IMR-90 (cell line): ENCODE data around the gene AGPAT3. TPM values are rescaled to one million over a fixed set of nuclear protein-coding genes. Genes with fewer than 3 reads are reported as not detected.

Experiments
- ATAC-seq: fragments of 200-7000 bp; cut with Tn5 transposase; 2 replicates; pipeline ENCODE4 v1.9.1; 2020; ENCODE audit warnings: low read depth, mild to moderate bottlenecking, moderate library complexity
- BruUV-seq: library from RNA; stranded (reverse); fragments of 400-500 nt; replicated peaks from 2 replicates; lab custom pipeline; 2021; lab: Mats Ljungman, UMichigan
- CTCF ChIA-PET: fragments of 300-600 bp; formaldehyde crosslinking; extraction: SDS; loops from one replicate; lab custom pipeline; 2021; ENCODE audit warnings: antibody characterized with exemption; lab: Yijun Ruan, JAX
- POLR2A ChIA-PET: fragments of 300-600 bp; sonication (Branson Sonifier 250); formaldehyde crosslinking; loops from one replicate; lab custom pipeline; 2022; ENCODE audit warnings: antibody characterized with exemption; ENCODE audit not compliant: unreplicated experiment; lab: Charles Lee
- DNase-seq: peaks from one replicate; pipeline ENCODE4 v3.0.0; 2013
- H2AFZ ChIP-seq: replicated peaks from 2 replicates; pipeline ENCODE3; 2013; ENCODE audit warnings: low read length, mild to moderate bottlenecking; ENCODE audit not compliant: poor library complexity
- H2AK5ac ChIP-seq: 2 replicates; pipeline ENCODE4 v1.6.1; 2013; ENCODE audit warnings: low read depth, low read length, inconsistent platforms
- H2AK9ac ChIP-seq: replicated peaks from 2 replicates; pipeline ENCODE3; 2013; ENCODE audit warnings: mild to moderate bottlenecking, low read depth, low read length, moderate library complexity; ENCODE audit not compliant: poor library complexity
- H2BK120ac ChIP-seq: 2 replicates; pipeline ENCODE4 v1.6.1; 2013; ENCODE audit warnings: low read depth, low read length, inconsistent platforms
- H2BK15ac ChIP-seq: 3 replicates; pipeline ENCODE4 v1.6.1; 2013; ENCODE audit warnings: low read depth, low read length, inconsistent platforms
- H2BK20ac ChIP-seq: 2 replicates; pipeline ENCODE4 v1.6.1; 2013; ENCODE audit warnings: low read depth, mild to moderate bottlenecking, inconsistent platforms, low read length, moderate library complexity
- H2BK5ac ChIP-seq: 2 replicates; pipeline ENCODE4 v1.6.1; 2013; ENCODE audit warnings: mild to moderate bottlenecking, low read depth, low read length, inconsistent platforms; ENCODE audit not compliant: poor library complexity, severe bottlenecking
- H3K14ac ChIP-seq: replicated peaks from 2 replicates; pipeline ENCODE4 v1.6.1; 2013; ENCODE audit warnings: low read depth, low read length, inconsistent platforms
- H3K18ac ChIP-seq: 2 replicates; pipeline ENCODE4 v1.6.1; 2013; ENCODE audit warnings: low read depth, low read length, control low read depth
- H3K23ac ChIP-seq: 2 replicates; pipeline ENCODE4 v1.6.1; 2013; ENCODE audit warnings: low read depth, low read length, inconsistent platforms
- H3K27ac ChIP-seq: 2 replicates; pipeline ENCODE4 v1.5.1; 2013; ENCODE audit warnings: mild to moderate bottlenecking, control low read depth, low read length; ENCODE audit not compliant: insufficient read depth
- H3K27me3 ChIP-seq: 2 replicates; pipeline ENCODE4 v1.6.1; 2013; ENCODE audit warnings: low read length; ENCODE audit not compliant: control insufficient read depth, insufficient read depth
- H3K36me3 ChIP-seq: 2 replicates; pipeline ENCODE4 v1.6.1; 2013; ENCODE audit warnings: low read length, mixed read lengths; ENCODE audit not compliant: control insufficient read depth, insufficient read depth
- H3K4ac ChIP-seq: 2 replicates; pipeline ENCODE4 v1.6.1; 2013; ENCODE audit warnings: low read depth, low read length, inconsistent platforms
- H3K4me1 ChIP-seq: 2 replicates; pipeline ENCODE4 v1.6.1; 2013; ENCODE audit warnings: low read length, mixed read lengths; ENCODE audit not compliant: control insufficient read depth, insufficient read depth
- H3K4me2 ChIP-seq: 2 replicates; pipeline ENCODE4 v1.6.1; 2013; ENCODE audit warnings: low read depth, mild to moderate bottlenecking, control low read depth, low read length, moderate library complexity
- H3K4me3 ChIP-seq: 2 replicates; pipeline ENCODE4 v1.5.1; 2013; ENCODE audit warnings: low read depth, mild to moderate bottlenecking, control low read depth, low read length, moderate library complexity; ENCODE audit not compliant: insufficient read depth
- H3K56ac ChIP-seq: 2 replicates; pipeline ENCODE4 v1.6.1; 2013; ENCODE audit warnings: low read length, inconsistent platforms; ENCODE audit not compliant: insufficient read depth; ENCODE audit errors: extremely low read depth
- H3K79me1 ChIP-seq, 2 experiments: 2 replicates each; pipeline ENCODE4 v1.6.1; 2013; ENCODE audit warnings: low read length in 2 of 2, inconsistent platforms in 1 of 2, low read depth in 1 of 2
- H3K9ac ChIP-seq: 2 replicates; pipeline ENCODE4 v1.6.1; 2013; ENCODE audit warnings: low read depth, low read length, control low read depth
- H3K9me1 ChIP-seq: 2 replicates; pipeline ENCODE4 v1.6.1; 2013; ENCODE audit warnings: low read length, inconsistent platforms; ENCODE audit not compliant: insufficient read depth
- H3K9me3 ChIP-seq: 2 replicates; pipeline ENCODE4 v1.6.1; 2013; ENCODE audit warnings: low read length; ENCODE audit not compliant: control insufficient read depth, insufficient read depth
- H4K20me1 ChIP-seq: 2 replicates; pipeline ENCODE4 v1.6.1; 2013; ENCODE audit warnings: low read length, inconsistent platforms; ENCODE audit not compliant: insufficient read depth
- H4K5ac ChIP-seq: 2 replicates; pipeline ENCODE4 v1.6.1; 2013; ENCODE audit warnings: mild to moderate bottlenecking, low read depth, low read length, control low read depth
- H4K8ac ChIP-seq, 2 experiments: 2 replicates each; pipeline ENCODE4 v1.6.1; 2013; ENCODE audit warnings: low read depth in 2 of 2, low read length in 2 of 2, control low read depth in 1 of 2, inconsistent platforms in 1 of 2
- H4K91ac ChIP-seq: 2 replicates; pipeline ENCODE4 v1.6.1; 2013; ENCODE audit warnings: low read depth, low read length, inconsistent platforms; ENCODE audit not compliant: insufficient read depth
- BHLHE40 ChIP-seq: fragments of 150-350 bp; IDR thresholded peaks from 2 replicates; pipeline ENCODE4 v1.6.1; 2016; ENCODE audit warnings: mild to moderate bottlenecking, low read depth, low read length
- CEBPB ChIP-seq: IDR thresholded peaks from 2 replicates; pipeline ENCODE4 v1.6.1; 2012; ENCODE audit warnings: low read depth, low read length, improper control_type of control experiment
- CTCF ChIP-seq: conservative IDR thresholded peaks from 2 replicates; pipeline ENCODE4 v1.5.1; 2012; ENCODE audit warnings: mild to moderate bottlenecking, low read depth, low read length, improper control_type of control experiment
- ELK1 ChIP-seq: fragments of 150-350 bp; IDR thresholded peaks from 2 replicates; pipeline ENCODE4 v1.6.1; 2016; ENCODE audit warnings: low read depth, mild to moderate bottlenecking, low read length, moderate library complexity, borderline replicate concordance
- FOS ChIP-seq: fragments of 150-350 bp; IDR thresholded peaks from 2 replicates; pipeline ENCODE4 v1.6.1; 2016; ENCODE audit warnings: low read depth, low read length
- MAFK ChIP-seq: IDR thresholded peaks from 2 replicates; pipeline ENCODE4 v1.6.1; 2012; ENCODE audit warnings: low read depth, low read length, improper control_type of control experiment
- MAZ ChIP-seq: IDR thresholded peaks from 2 replicates; pipeline ENCODE4 v1.6.1; 2012; ENCODE audit warnings: low read depth, mild to moderate bottlenecking, low read length, improper control_type of control experiment, moderate library complexity, borderline replicate concordance
- MXI1 ChIP-seq: IDR thresholded peaks from 2 replicates; pipeline ENCODE4 v1.6.1; 2012; ENCODE audit warnings: low read depth, mild to moderate bottlenecking, low read length, moderate library complexity, borderline replicate concordance
- NFE2L2 ChIP-seq: fragments of 150-350 bp; IDR thresholded peaks from 2 replicates; pipeline ENCODE4 v1.6.1; 2016; ENCODE audit warnings: low read depth, mild to moderate bottlenecking, low read length
- POLR2A ChIP-seq: IDR thresholded peaks from 2 replicates; pipeline ENCODE4 v1.6.1; 2012; ENCODE audit warnings: mild to moderate bottlenecking, low read depth, low read length
- RAD21 ChIP-seq: IDR thresholded peaks from 2 replicates; pipeline ENCODE4 v1.6.1; 2012; ENCODE audit warnings: low read length, improper control_type of control experiment
- RCOR1 ChIP-seq: IDR thresholded peaks from 2 replicates; pipeline ENCODE4 v1.6.1; 2012; ENCODE audit warnings: mild to moderate bottlenecking, low read length, improper control_type of control experiment; ENCODE audit not compliant: insufficient replicate concordance
- SMC3 ChIP-seq: fragments of 150-350 bp; IDR thresholded peaks from 2 replicates; pipeline ENCODE4 v1.6.1; 2016; ENCODE audit warnings: low read depth, mild to moderate bottlenecking, antibody characterized with exemption, low read length, moderate library complexity
- USF2 ChIP-seq: fragments of 150-350 bp; IDR thresholded peaks from 2 replicates; pipeline ENCODE4 v1.6.1; 2017; ENCODE audit warnings: mild to moderate bottlenecking, antibody characterized with exemption, low read length, low read depth
- WGBS, 2 experiments: methylation state at CpG; one replicate each; pipeline versions ENCODE4 v1.1.5 to v1.1.7; 2013; ENCODE audit warnings: missing lambda C conversion rate in 2 of 2; ENCODE audit not compliant: insufficient read length in 1 of 2; ENCODE audit errors: extremely low coverage in 2 of 2; 5-methylcytosine and 5-hydroxymethylcytosine counted together
- dilution Hi-C: fragments of 300-500 bp; cut with HindIII; formaldehyde crosslinking; loops from one replicate; pipeline ENCODE4 v1.14.3; 2018; ENCODE audit warnings: low sequenced_read_pairs; ENCODE audit not compliant: unreplicated experiment
- in situ Hi-C: fragments of 300-500 bp; cut with MboI; formaldehyde crosslinking; loops from 3 replicates; pipeline ENCODE4 v1.14.3; 2019; ENCODE audit warnings: low sequenced_read_pairs, inconsistent platforms, mixed read lengths
- intact Hi-C: fragments of 100-400 bp; cut with micrococcal nuclease; formaldehyde crosslinking; loops from 2 replicates; pipeline ENCODE4 v1.10.0; 2022
- polyA plus RNA-seq, 3 experiments: library from polyadenylated mRNA; depleted of rRNA; stranded (reverse); fragments of >200 nt; gene quantifications; 2 replicates each; pipeline ENCODE4 v1.2.3, GENCODE V29; 2012; ENCODE audit warnings: low replicate concordance in 1 of 3
- total RNA-seq: library from RNA; depleted of rRNA; stranded (reverse); fragments of >200 nt; gene quantifications from 2 replicates; pipeline ENCODE4 v1.2.3, GENCODE V29; 2012

The AGPAT3 gene
- total and polyA plus RNA-seq, 2 of the 4 experiments (the other 2 are of a cell fraction) = 27.1 to 38.7 TPM

DNA sequence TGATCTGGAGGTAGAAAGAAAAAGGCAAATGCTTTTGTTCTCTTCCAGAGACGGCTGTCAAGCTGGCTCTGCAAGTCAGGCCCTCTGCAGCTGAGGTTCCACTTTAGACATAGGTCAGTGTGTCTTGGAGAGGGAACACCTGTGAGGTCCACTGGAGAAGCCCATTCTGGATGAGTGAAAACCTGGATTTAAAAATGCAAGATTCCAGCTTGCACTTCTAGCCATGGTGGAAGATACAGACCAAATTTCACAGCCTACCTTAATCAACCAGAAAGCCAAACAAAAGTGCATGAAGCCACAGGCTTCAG lies 35.0 kb downstream of the AGPAT3 start:
- Histone ChIP-seq H3K18ac (no peak overlapping the region), H3K9me1 (peaks cover 18% of the 10 kb centered on the region), H3K27ac (no peak overlapping the region), H3K4me3 (no peak overlapping the region), H3K79me1 (peaks cover 41 to 61% of the 10 kb centered on the region in 2 experiments), H2BK15ac (no peak overlapping the region), H4K20me1 (peaks cover 59% of the 10 kb centered on the region), H2BK5ac (no peak overlapping the region), H3K4ac (no peak overlapping the region), H3K27me3 (no peaks in the 10 kb centered on the region), H2BK20ac (no peak overlapping the region), H3K36me3 (peaks cover 13% of the 10 kb centered on the region), H3K9ac (no peak overlapping the region), H3K23ac (no peak overlapping the region), H3K4me2 (no peak overlapping the region), H2AK5ac (no peak overlapping the region), H3K9me3 (no peaks in the 10 kb centered on the region), H4K5ac (no peak overlapping the region), H2AFZ (no peak overlapping the region), H2BK120ac (no peak overlapping the region), H2AK9ac (no peak overlapping the region), H4K91ac (no peak overlapping the region), H3K14ac (no peak overlapping the region), H3K4me1 (no peaks in the 10 kb centered on the region; the same call in 1 of the 2 replicates), H4K8ac (no peak overlapping the region), H3K56ac (no peak overlapping the region)
- in situ Hi-C loops = no loop called here
- no CpG with 5 or more reads among the region's 1 CpG for WGBS, 2 experiments
- DNase-seq = no peak
- no TSS peak for BruUV-seq
- CTCF ChIA-PET = no interaction called here
- no peak for ATAC-seq
- POLR2A ChIA-PET = no interaction called here
- dilution Hi-C loops = no loop called here
- intact Hi-C loops = no loop called here
- TF ChIP-seq CTCF (no peak), NFE2L2 (no peak), MAFK (no peak), POLR2A (no peak), SMC3 (no peak), MAZ (no peak), ELK1 (no peak), BHLHE40 (no peak), RAD21 (no peak), FOS (no peak), CEBPB (no peak), MXI1 (no peak), USF2 (no peak), RCOR1 (no peak)
